ENCODE results near the gene PRKAR1A.
"Not testable (repeated sequence)": the region's sequence is repeated elsewhere in the genome, so short reads cannot be mapped to it uniquely, and the experiment has no call there.

PRKAR1A gene

DNA sequence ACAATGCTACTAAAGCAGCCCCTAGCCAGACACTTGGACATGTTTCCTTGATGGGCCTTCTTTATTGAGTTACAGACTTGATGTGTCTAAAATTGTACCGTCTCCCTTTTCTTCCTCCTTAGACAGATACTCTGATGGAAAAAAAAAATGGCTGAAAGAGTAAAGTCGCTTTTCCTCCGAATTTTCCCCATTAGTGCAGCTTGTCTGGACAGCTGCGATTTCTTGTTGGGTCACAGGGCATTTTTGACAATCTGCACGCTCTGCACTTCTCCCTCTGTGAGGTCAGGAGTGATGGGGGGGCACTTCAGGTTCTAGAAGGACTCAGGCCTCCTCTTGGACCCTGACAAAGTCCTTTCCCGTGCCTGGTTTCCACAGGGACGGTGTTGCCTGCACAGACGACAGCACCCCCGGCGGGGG lies 968 bp upstream of the PRKAR1A start:
- DNase-seq (ENCODE audit: low read depth in 2 of 2) = no peak

DNA sequence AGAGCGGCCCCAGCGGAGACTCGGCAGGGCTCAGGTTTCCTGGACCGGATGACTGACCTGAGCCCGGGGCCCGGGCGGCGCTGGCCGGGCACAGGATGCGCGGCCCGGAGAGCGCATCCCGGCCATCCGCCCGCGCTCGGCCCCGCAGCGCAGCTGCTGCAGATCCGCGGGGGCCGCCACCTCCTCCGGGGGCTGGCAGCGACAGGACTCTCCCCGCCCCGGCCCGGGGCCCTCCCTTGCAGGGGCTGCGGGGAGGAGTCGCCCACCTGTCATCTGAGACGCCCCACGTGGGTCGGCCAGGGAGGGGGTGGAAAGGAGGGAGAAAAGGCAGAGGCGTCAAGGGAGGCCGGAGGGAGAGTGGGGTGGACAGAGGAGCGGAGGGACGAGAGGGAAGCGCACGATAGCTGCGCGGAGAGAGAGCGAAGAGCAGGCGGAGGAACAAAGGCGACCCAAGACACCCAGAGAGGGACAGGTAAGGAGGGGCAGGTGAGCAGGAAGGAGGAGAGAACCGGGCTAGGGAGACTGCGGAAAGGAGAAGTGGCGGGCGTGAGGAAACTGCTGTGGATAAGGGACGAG lies 471 bp upstream of the PRKAR1A start:
- DNase-seq (ENCODE audit: low read depth in 2 of 2) = peak; percentile 55 to 59

DNA sequence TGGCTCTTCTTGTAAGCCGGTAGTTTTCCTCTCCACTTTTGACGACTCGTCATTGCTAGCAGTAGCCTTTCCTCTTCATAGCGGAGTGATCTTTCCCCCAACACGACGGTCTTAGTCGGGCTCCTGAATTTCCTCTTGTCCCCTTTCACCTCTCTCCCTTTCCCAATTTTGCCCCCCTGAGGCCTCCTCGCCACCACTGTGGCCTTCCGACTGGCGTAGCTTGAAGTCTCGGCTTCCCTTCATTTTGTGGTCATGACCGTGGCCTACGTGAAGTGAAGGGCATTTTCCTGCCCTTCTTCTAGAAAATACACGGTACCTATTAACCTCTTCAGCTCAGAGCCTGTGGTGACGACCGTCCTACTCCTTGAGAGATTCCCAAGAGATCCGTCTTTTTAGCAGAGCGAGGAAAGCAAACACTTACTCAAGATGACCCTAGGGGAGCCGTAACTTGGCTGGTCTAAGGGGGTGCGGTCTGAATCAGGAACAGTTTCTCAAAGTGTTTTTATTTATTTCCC lies 787 bp downstream of the PRKAR1A start:
- DNase-seq (ENCODE audit: low read depth in 2 of 2) = no peak

DNA sequence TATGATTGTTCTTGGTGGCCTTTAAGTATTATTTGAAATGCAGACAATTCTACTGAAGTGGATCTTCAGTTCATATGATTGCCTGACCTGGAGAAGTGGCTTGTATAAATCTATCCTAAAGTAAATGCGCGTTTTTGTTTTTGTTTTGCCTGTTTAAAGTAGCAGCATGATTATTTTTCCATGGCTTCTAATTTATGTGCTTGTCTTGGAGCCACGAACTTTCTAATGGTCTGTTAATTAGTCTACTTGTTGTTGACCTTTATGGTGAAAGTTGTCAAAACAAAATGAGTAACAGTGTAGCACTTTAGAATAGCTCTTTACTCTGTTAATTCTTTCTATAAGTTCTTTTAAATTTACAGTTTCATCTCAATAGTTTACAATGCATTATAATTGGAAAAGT lies 1.7 kb downstream of the PRKAR1A start:
- no peak for DNase-seq (ENCODE audit: low read depth in 2 of 2)

DNA sequence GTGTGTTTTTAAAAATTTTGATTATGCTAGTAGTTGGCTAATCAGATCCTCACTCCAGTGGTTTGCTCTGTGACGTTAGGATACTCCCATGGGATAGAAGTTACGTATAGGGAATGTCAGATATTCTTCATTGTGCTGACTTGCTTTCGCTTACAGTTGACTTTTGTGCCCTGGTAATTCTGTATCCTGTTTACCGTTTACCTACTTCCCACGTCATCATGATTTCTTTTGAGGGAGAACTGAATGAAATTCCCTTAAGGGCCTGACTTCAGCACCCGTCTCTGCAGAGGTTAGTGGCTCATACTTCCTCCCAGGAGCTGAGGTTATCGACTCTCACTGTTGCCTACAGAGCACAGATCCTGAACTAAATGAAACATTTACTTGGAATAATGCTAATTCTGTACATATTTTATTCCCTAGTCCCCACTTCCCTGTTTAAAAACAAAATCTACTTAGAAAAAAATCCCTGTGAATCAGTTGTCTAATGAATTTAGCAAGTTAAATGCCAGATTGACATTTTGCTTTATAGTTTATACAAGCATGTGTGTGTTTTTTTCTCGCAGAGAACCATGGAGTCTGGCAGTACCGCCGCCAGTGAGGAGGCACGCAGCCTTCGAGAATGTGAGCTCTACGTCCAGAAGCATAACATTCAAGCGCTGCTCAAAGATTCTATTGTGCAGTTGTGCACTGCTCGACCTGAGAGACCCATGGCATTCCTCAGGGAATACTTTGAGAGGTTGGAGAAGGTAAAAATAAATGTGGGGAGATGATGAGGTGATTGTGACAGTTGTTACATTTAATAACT lies 2.8 kb downstream of the PRKAR1A start:
- DNase-seq (ENCODE audit: low read depth in 2 of 2) = no peak

GRCh38 chr17:68516732-68517131 lies 4.5 kb downstream of the PRKAR1A start:
- DNase-seq (ENCODE audit: low read depth in 2 of 2) = no peak

GRCh38 chr17:68517605-68518004 lies 5.4 kb downstream of the PRKAR1A start:
- DNase-seq (ENCODE audit: low read depth in 2 of 2) = not testable (repeated sequence)

GRCh38 chr17:68518063-68518815 lies 6.0 kb downstream of the PRKAR1A start:
- no peak for DNase-seq (ENCODE audit: low read depth in 2 of 2)

DNA sequence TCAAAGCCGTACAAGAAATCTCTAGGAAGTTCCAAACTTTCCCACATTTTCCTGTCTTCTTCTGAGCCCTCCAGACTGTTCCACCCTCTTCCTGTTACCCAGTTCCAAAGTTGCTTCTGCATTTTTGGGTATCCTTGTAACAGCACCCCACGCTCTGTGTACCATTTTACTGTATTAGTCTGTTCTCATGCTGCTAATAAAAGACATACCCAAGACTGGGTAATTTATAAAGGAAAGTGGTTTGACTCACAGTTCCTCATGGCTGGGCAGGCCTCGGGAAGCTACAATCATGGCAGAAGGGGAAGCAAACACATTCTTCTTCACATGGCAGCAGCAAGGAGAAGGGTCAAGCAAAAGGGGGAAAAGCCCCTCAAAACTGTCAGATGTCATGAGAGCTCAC lies 6.8 kb downstream of the PRKAR1A start:
- DNase-seq (ENCODE audit: low read depth in 2 of 2) = not testable (repeated sequence)

DNA sequence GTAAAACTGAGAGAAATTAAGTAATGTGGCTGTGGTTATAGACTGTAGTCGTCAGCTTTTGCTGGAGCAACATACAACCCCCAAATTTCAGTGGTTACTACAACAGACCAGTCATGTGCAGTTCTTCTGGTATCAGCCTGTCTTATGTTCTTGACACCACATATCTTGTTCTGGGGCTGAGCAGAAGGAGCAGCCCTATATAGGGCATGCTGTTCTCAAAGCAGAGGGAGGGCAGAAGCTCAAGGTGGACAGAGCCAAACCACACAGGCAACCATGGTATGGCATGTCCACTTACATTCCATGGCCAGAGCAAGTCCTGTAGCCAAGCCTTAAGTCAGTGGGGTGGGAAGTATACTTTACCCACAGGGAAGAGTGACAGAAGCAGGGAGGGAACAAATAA lies 7.7 kb downstream of the PRKAR1A start:
- no peak for DNase-seq (ENCODE audit: low read depth in 2 of 2)

DNA sequence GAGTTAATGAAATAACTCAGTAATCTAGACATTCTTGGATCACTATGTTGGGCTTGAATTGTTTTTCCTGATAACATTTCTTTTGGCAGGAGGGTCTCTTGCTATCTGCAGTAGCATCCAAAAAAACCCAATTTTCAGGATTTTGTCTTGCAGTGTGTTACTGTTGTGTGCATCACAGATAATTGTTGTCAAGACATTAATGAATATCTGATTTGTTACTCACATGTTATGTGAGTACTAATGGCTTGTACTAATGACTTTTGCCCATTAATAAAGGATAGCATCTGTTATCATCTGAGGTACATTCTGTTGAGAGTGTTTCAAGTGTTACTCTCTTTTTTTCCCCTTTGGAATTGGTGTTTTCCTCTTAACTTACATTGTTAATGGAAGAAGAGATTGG lies 10.0 kb downstream of the PRKAR1A start:
- no peak for DNase-seq (ENCODE audit: low read depth in 2 of 2)

DNA sequence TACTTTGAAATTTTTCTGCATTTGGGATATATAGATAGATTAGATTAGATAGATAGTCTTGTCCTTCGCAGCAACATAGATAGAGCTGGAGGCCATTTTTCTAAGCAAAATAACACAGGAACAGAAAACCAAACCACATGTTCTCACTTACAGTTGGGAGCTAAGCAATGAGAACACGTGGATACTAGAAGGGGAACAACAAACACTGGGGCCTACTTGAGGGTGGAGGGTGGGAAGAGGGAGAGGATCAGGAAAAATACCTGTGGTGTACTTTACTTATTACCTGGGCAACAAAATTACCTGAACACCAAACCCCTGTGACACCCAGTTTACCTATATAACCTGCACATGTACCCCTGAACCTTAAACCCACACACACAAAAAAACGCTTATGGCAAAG lies 14.3 kb downstream of the PRKAR1A start:
- DNase-seq (ENCODE audit: low read depth in 2 of 2) = no peak

DNA sequence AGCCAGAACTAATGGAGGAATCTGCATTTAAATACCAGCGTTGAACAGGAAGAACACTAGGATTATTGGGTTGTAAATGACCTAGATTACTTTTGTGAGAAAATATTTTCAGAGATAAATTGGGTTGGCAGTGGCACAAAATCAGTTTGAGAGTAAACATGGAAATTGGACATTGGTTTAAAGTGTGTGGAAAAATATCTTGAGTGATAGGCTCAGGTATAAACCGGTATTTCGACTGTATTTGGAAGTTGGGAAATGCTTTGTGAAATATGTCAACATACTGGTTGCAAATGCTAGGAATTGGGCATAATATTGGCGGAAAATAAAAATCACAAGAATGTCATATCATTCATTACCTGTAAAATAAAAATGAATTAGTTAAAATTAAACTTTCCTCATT lies 15.1 kb downstream of the PRKAR1A start:
- no peak for DNase-seq (ENCODE audit: low read depth in 2 of 2)

DNA sequence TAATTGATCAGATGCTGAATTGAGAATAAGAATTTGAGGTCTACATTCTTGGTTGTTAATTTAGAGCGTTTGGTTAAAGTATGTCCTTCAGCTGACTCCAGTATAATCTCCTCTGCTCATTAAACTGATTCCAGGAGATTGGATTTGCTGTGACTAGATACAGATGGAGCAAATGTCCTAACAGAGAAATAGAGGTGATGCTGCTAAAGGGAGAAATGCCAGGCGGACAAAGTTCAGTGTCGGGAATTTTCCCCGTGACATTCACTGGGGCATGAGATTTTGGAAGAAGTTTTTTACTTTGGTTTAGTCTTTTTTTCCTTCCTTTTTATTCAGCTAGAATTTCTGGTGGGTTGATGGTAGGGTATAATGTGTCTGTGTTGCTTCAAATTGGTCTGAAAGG lies 19.0 kb downstream of the PRKAR1A start:
- DNase-seq (ENCODE audit: low read depth in 2 of 2) = no peak

GRCh38 chr17:68532826-68533225 lies 20.6 kb downstream of the PRKAR1A start:
- no peak for DNase-seq (ENCODE audit: low read depth in 2 of 2)

- no peak for DNase-seq (ENCODE audit: low read depth in 2 of 2)
Measured at GRCh38 chr17:68533887-68534694, 21.9 kb downstream of the PRKAR1A start.

DNA sequence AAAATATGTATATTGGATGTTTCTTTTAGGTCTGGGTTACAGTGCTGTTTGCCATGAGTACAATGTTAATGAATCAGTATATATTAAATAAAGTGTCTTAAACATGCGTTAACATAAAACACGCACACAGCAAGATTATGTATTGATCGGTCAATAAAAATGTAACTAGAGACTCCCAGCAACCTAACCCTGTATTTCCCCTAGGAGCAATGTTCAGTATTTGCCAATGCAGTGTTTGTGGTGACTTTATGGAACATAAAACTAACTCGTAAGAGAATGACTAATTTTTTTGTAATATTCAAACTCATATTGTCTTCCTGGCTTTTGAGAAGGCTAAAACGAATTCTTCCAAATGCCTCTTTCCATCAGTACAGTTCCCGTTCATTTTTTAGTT lies 22.5 kb downstream of the PRKAR1A start:
- no peak for DNase-seq (ENCODE audit: low read depth in 2 of 2)

DNA sequence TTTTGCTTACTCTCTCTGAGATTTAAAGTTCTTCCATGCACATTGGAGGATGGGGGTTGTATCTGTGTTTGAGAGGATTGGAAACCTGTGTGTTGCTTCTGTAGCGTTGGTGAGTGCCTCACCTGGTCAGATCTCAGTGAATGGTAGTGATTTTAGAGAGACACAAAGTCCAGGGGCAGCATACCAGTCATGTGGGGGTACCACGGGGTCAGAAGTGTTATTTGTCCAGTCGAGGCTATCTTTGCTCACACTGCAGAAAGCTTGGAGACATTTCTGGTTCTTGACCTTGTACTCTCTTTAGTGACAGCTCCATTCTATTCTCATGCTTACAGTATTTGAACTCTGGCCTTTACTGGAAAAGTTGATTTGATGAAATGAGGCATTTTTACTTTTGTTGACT lies 23.7 kb downstream of the PRKAR1A start:
- DNase-seq (ENCODE audit: low read depth in 2 of 2) = no peak

- DNase-seq (ENCODE audit: low read depth in 2 of 2) = no peak
Measured at GRCh38 chr17:68539548-68540467, 27.6 kb downstream of the PRKAR1A start.

- no peak for DNase-seq (ENCODE audit: low read depth in 2 of 2)
Measured at GRCh38 chr17:68540981-68541380, 28.8 kb downstream of the PRKAR1A start.

DNA sequence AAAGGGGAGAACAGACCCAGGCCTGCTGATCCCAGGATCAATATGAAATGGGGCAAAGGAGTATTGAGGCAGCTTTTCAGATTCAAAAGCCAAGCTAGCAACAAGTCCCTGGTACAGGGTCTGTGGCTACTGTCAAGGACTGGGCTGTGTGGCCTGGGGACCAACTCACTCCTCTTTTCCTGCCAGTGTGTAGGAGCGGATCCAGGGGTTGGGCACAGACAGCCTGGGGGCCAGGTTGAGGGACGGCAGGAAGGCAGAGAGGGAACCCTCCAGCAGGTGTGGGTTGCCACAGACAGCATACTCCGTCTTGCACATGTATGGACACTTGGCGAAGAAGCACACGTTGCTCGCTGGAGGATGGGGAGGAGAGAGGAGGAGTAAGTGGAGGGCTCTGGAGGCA lies 29.6 kb downstream of the PRKAR1A start:
- no peak for DNase-seq (ENCODE audit: low read depth in 2 of 2)

All from stimulated activated CD4-positive, alpha-beta T cell treated with anti-CD3 and anti-CD28 coated beads, Interleukin-1b, Interleukin-23, amount 100 ng/mL, for 4 hours (primary cell).